NCI-H748 (cell line): ENCODE data around the gene MTA2.

Source experiments
- DNase-seq: peaks from one replicate; lab custom pipeline; 2025; ENCODE audit not compliant: unreplicated experiment; lab: John Stamatoyannopoulos, UW

The MTA2 gene

DNA sequence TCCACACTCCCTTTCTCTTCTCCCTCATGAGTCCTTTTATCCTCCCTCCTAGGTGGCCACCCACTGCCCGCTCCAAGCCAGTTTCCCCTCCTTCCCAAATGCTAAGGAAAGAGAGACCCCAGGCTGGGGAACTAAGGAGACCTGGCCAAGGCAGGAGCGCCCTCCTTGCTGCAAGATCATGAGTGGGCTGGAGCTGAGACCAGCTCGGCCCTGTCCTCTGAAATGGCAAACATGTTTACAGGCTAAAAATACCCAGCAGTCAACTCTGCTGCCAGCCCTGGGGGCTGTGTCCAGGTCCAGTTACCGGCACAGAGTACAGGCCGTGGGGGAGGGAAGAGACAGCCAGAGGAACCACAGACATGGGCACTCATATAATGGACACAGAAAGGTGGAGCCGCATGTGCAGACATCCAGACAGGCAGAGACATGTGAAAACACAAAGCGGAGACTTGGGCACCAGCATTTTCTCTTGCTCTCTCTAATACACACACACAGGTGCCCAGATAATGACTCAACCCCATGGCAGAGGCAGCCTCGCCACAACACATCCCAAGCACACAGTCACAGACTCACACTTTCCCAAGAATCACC, 53.9 kb downstream of the MTA2 start:
- DNase-seq: peak; percentile 14

DNA sequence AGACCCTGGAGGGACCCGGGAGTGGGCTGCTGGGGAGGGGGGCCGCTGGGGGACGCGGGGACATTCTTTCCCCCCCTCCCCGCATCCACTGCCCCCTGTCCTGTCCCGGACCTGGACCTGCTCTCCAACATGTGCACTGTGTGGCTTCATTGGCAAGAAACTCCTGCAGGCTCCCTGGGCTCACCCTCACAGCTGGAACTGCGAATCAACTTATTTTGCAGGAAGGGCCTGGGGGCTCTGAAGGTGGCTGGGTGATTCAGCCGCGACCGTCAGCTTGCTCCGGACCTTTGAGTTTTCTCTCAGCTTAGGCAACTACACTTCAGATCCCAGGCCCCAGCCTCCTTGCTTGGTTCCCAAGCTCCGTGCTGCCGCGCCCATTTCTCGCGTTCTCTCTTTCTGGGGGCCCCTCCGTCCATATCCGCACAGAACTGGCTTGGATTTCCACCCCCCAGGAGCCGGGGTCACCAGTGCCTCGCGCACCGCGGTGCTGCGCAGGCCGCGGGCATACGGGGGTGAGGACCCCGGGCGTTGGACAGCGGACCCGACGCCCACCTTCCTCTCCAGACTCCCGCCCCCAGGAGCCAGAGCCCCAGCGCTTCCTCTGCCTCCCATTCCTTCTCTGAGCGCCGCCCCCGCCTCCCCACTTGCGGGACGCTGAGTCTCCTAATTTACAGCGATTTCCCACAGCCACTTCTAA, 54.6 kb downstream of the MTA2 start:
- no peak for DNase-seq

DNA sequence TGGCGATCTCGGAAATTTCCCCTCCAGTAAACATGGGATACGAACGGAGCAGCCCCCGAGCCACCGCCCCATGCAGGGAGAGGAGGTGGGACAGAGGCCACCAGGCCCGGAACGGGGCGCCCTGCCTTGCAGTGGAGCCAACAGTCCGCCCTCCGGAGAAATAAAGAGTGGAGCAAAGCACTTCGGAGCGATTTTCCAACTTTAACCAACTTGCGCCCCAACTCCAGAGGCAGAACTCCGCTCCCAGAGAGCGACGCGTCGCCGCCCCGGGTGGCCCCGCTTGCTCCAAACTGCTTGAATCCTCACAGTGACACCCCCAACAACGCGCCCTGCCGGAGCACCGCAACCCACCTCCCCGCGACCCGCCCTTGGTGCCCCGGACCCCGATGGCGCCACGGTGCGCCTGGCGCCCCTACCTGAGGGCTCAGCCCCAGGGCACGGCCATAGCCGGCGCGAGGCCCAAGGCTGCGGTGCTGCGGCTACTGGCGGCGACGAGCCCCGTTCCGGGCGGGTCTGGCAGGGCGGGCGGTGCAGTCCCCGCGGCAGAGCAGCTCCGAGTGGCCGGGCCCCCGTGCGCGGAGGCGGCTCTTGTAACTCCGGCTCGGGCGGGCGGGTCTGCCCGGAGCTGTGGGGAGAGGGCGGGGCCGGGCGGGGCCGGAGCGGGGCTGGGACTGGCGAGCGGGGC, 55.3 kb downstream of the MTA2 start, which contains the start of gene AHNAK:
Gene AHNAK (minus strand): TSS at position 563 of the 685 bp plus-strand sequence. CDS start 10,708 bp downstream, outside the sequence.
- peak; percentile 67 for DNase-seq

DNA sequence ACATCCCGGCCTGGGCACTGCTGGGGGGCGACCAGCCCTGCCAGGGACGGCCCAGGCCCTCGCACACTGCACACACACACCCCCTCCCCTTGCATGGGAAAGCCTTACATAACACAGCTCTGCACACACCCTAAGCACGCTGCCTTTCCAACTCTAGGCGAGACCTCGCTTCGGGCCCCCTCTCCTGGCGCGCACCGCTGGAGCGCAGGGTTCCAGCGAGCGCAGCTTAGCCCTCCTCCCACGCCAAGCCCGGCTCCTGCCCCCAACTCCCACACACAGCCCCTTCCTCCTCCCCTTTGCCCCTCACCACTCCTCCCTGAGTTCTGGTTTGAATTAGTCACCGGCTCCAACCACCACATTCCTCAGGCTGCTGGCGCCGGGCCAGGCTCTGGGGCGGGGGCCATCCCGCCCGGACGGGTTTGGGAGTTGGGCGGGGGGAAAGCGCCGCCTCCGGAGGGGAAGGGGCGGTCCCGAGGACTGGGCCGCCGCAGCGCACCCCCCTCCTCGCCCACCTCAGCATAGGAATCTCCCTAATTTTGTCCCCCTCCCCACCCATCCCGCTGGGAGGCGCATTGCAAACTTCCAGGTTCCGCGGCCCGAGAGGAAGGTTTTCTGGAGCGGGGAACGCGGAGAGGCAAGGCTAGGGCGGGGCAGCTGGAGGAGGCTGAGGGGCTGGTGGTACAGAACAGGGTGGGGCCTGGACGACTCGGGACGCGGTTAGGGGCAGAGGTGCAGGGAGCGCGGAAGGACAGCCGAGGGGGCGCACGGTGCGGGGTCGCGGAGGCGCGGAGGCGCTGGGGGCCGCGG, 56.0 kb downstream of the MTA2 start:
- peak; percentile 58 for DNase-seq

DNA sequence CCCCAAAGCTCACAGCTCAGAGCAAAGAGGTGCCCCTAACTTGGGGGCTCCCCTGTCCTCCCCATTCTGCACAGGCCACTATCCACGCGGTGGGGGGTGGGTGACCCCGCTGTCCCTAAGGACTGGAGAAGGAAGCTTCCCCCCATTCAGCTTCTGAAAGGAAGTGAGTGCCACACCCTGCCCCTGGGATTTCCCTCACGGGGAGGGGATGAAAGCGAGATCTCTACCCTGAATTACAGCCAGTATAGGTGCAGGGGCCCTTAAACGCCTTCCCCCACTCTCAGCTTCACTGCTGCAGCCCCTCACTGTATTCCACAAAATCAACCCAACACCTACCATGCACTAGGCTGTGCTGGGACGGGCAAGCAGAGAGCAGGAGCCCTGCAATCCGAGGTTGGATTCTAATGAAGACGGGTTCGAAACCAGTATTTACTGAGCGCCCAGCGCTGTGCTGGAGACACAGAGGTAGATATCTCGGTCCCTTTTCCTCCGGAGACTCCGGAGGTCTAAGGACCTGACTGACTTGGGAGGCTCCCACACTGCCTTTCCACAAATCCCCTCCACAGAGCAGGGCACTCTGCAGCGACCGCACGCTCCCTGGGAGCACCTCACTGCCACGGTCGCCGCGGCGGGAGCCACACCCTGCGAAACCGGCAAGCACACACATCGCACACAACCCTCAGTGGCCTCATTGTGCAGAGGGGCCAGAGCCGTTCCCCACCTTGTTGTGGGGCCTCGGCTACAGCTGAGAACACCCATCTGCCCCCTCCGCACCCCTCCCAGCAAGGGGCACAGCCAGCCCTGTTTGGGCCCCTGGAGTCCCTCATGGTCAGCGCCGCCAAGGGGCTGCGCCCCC, 56.9 kb downstream of the MTA2 start:
- DNase-seq: peak; percentile 42

DNA sequence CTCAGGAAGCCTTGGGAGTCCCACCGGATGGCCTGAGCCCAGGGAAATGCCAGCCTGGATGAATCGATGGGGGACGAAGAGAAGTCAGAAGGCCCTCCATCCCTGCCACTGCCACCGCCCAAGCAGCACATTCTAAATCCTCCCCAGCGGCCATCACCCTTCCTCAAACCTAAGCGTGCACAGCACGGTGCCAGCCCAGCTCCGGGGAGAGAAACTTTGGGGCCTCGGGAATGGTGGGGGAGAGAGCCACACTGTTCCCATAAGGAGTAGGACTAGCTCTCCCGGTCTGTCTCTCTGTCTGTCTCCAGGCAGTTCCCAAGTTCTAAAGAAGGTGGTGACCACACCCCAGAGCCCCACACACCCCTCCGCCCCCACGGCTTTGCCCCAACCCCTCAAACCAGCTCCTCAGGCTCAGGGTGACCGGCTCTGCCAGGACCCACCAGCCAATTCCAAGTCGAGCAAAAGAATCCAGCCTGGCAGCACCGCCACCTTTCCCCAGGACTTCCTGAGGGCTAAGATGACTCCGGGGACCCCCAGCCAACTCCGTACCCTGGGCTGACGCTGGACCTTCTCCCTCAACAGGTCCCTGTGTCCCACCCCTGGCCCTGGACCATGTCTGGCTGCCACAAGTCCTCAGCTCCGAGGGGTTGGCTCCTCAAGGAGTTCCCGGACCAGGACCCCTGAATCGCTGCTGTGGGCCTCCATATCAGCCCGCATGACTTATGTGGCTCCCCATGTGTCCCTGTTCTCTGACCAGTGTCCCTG, 57.8 kb downstream of the MTA2 start:
- no peak for DNase-seq
